OCI-LY3 (cell line): ENCODE results near the gene LHFPL6.

ENCODE experiments used
- H2AFZ ChIP-seq: fragments of 200-600, 300-600 bp; shearing (Covaris generic); 2 replicates; pipeline ENCODE4 v1.6.0; 2014; ENCODE audit warnings: antibody characterized with exemption, low read depth, low read length
- H3K27ac ChIP-seq: fragments of 200-600, 300-600 bp; sonication (generic); 2 replicates; pipeline ENCODE4 v1.5.1; 2014; ENCODE audit warnings: mild to moderate bottlenecking, low read length, moderate library complexity, mixed read lengths
- H3K27me3 ChIP-seq: fragments of 200-600, 300-600 bp; sonication (generic); 2 replicates; pipeline ENCODE4 v1.6.1; 2014; ENCODE audit warnings: low read depth, low read length, mixed read lengths
- H3K36me3 ChIP-seq: fragments of 200-600, 300-600 bp; sonication (generic); replicated peaks from 2 replicates; pipeline ENCODE3; 2014; ENCODE audit warnings: low read depth, low read length, mixed read lengths
- H3K4me1 ChIP-seq: fragments of 300-600, 200-600 bp; sonication (generic); 2 replicates; pipeline ENCODE4 v1.6.1; 2014; ENCODE audit warnings: low read length, mixed read lengths
- H3K4me2 ChIP-seq: fragments of 200-600, 300-600 bp; sonication (generic); 2 replicates; pipeline ENCODE4 v1.6.1; 2014; ENCODE audit warnings: low read length, mixed read lengths
- H3K4me3 ChIP-seq: fragments of 300-600, 200-600 bp; sonication (generic); 2 replicates; pipeline ENCODE4 v1.5.1; 2014; ENCODE audit warnings: antibody characterized with exemption, mild to moderate bottlenecking, low read length, moderate library complexity
- H3K79me2 ChIP-seq: fragments of 300-600, 200-600 bp; shearing (Covaris generic); 2 replicates; pipeline ENCODE4 v1.6.1; 2014; ENCODE audit warnings: mild to moderate bottlenecking, low read length, mixed read lengths
- H3K9ac ChIP-seq: fragments of 300-600, 200-600 bp; shearing (Covaris generic); 2 replicates; pipeline ENCODE4 v1.6.0; 2014; ENCODE audit warnings: mild to moderate bottlenecking, low read length, moderate library complexity
- H3K9me3 ChIP-seq: fragments of 200-600, 300-600 bp; shearing (Covaris generic); 2 replicates; pipeline ENCODE4 v1.6.1; 2014; ENCODE audit warnings: low read length, mixed read lengths; ENCODE audit not compliant: insufficient read depth
- H4K20me1 ChIP-seq: fragments of 200-600, 300-600 bp; sonication (generic); 2 replicates; pipeline ENCODE4 v1.6.1; 2016; ENCODE audit warnings: low read length, mixed read lengths; ENCODE audit not compliant: insufficient read depth
- CTCF ChIP-seq: fragments of 200-600, 300-600 bp; sonication (generic); IDR thresholded peaks from 2 replicates; pipeline ENCODE4 v1.5.1; 2014; ENCODE audit warnings: antibody characterized with exemption, low read length, low read depth
- EZH2phosphoT487 ChIP-seq: fragments of 200-600 bp; shearing (Covaris generic); IDR thresholded peaks from 2 replicates; pipeline ENCODE4 v1.6.1; 2018; ENCODE audit warnings: antibody characterized with exemption, mixed run types, low read depth

Gene LHFPL6

GRCh38 chr13:39524795-39525194, 78.2 kb downstream of the LHFPL6 start:
- H3K36me3 ChIP-seq, result no peaks in the 10 kb centered on the region
- H3K27ac ChIP-seq, result no peak overlapping the region
- H3K4me3 ChIP-seq, result no peak overlapping the region
- no peaks in the 10 kb centered on the region for H3K9me3 ChIP-seq
- H3K79me2 ChIP-seq, result no peaks in the 10 kb centered on the region
- H3K4me2 ChIP-seq, result no peak overlapping the region
- H3K4me1 ChIP-seq, result no peaks in the 10 kb centered on the region
- H3K9ac ChIP-seq, result no peak overlapping the region
- TF ChIP-seq CTCF (no peak), EZH2phosphoT487 (no peak)
- H4K20me1 ChIP-seq, result peaks cover 4% of the 10 kb centered on the region; the same call in 1 of the 2 replicates
- no peak overlapping the region for H2AFZ ChIP-seq
- H3K27me3 ChIP-seq, result no peaks in the 10 kb centered on the region

- no peaks in the 10 kb centered on the region for H3K36me3 ChIP-seq
- no peaks in the 10 kb centered on the region for H3K79me2 ChIP-seq
- H3K9ac ChIP-seq, result no peak overlapping the region
- no peak overlapping the region for H2AFZ ChIP-seq
- no peak overlapping the region for H3K4me3 ChIP-seq
- H3K27ac ChIP-seq, result no peak overlapping the region
- no peaks in the 10 kb centered on the region for H3K9me3 ChIP-seq
- no peak overlapping the region for H3K4me2 ChIP-seq
- H3K4me1 ChIP-seq, result no peaks in the 10 kb centered on the region
- H4K20me1 ChIP-seq, result peaks cover 5% of the 10 kb centered on the region; the same call in 1 of the 2 replicates
- H3K27me3 ChIP-seq, result no peaks in the 10 kb centered on the region
- TF ChIP-seq EZH2phosphoT487 (no peak), CTCF (no peak)
These were observed 80.7 kb downstream of the LHFPL6 start for GRCh38 chr13:39522329-39522728.

GRCh38 chr13:39521701-39522100, 81.3 kb downstream of the LHFPL6 start:
- Histone ChIP-seq H3K4me2 (no peak overlapping the region), H3K27ac (no peak overlapping the region), H3K9me3 (no peaks in the 10 kb centered on the region), H3K4me1 (no peaks in the 10 kb centered on the region), H3K79me2 (no peaks in the 10 kb centered on the region), H3K4me3 (no peak overlapping the region), H2AFZ (no peak overlapping the region), H3K27me3 (no peaks in the 10 kb centered on the region), H3K9ac (no peak overlapping the region), H4K20me1 (peaks cover 5% of the 10 kb centered on the region; the same call in 1 of the 2 replicates), H3K36me3 (no peaks in the 10 kb centered on the region)
- no peak for TF ChIP-seq EZH2phosphoT487
- no peak for TF ChIP-seq CTCF

GRCh38 chr13:39516096-39516495, 86.9 kb downstream of the LHFPL6 start:
- Histone ChIP-seq H3K4me1 (no peaks in the 10 kb centered on the region), H3K27me3 (no peaks in the 10 kb centered on the region), H3K4me2 (no peak overlapping the region), H3K27ac (no peak overlapping the region), H3K4me3 (no peak overlapping the region), H4K20me1 (peaks cover 5% of the 10 kb centered on the region; the same call in 1 of the 2 replicates), H3K9ac (no peak overlapping the region), H2AFZ (no peak overlapping the region), H3K79me2 (peaks cover 4% of the 10 kb centered on the region), H3K36me3 (no peaks in the 10 kb centered on the region), H3K9me3 (no peaks in the 10 kb centered on the region)
- TF ChIP-seq CTCF (no peak), EZH2phosphoT487 (no peak)
